Measurements from ENCODE around the gene STK10. TPM values are rescaled to one million over a fixed set of nuclear protein-coding genes. Genes with fewer than 3 reads are reported as not detected.

STK10 gene
- total RNA-seq, 2 donors from 2014 or later, result 14.3 to 17.9 TPM

DNA sequence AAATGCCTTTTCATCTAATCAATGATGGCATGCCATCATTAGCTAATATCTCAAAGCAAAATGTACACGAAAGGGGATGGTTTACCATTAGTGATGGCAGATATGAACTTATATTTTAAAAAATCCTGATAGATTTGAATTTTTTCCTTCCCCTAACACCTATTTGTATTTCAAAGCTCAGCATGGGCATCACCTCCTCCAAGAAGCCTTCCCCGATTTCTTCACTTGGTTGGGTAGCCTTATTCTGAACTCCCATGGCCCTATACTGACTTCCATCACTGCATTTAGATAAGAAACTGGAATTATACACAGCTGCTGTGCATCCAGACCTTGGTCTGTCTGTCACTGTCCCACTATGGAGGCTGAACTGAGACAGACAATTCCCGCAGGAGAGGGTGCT is 132.0 kb downstream of the STK10 start:
- no peak overlapping the region for H3K9ac ChIP-seq (ENCODE audit: extremely low read depth, low read length, poor library complexity, severe bottlenecking)
- WGBS, 2 experiments (ENCODE audit: insufficient coverage in 1 of 2, insufficient read length in 1 of 2), result 90 to 100% methylated on average over 2 to 3 of the region's 3 CpGs
- H3K36me3 ChIP-seq (ENCODE audit: control insufficient read depth, insufficient read depth, low read length), result no peaks in the 10 kb centered on the region
- Mint-ChIP-seq H3K27ac (no peak overlapping the region), H3K9me3 (no peaks in the 10 kb centered on the region), H3K4me1 (no peaks in the 10 kb centered on the region), H3K27me3 (ENCODE audit: insufficient read depth) (no peaks in the 10 kb centered on the region), H3K4me3 (no peak overlapping the region), H3K36me3 (ENCODE audit: low read depth) (peaks cover 6% of the 10 kb centered on the region)
- H3K27me3 ChIP-seq (ENCODE audit: control insufficient read depth, insufficient read depth, low read length, poor library complexity, severe bottlenecking), result no peaks in the 10 kb centered on the region
- no peak for DNase-seq
- no peaks in the 10 kb centered on the region for H3K9me3 ChIP-seq (ENCODE audit: control insufficient read depth, low read length)
- TF ChIP-seq, protein P1, sequence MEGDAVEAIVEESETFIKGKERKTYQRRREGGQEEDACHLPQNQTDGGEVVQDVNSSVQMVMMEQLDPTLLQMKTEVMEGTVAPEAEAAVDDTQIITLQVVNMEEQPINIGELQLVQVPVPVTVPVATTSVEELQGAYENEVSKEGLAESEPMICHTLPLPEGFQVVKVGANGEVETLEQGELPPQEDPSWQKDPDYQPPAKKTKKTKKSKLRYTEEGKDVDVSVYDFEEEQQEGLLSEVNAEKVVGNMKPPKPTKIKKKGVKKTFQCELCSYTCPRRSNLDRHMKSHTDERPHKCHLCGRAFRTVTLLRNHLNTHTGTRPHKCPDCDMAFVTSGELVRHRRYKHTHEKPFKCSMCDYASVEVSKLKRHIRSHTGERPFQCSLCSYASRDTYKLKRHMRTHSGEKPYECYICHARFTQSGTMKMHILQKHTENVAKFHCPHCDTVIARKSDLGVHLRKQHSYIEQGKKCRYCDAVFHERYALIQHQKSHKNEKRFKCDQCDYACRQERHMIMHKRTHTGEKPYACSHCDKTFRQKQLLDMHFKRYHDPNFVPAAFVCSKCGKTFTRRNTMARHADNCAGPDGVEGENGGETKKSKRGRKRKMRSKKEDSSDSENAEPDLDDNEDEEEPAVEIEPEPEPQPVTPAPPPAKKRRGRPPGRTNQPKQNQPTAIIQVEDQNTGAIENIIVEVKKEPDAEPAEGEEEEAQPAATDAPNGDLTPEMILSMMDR (conservative IDR thresholded peaks at IDR 0.05), result no peak
- no peak overlapping the region for H3K27ac ChIP-seq (ENCODE audit: low read depth, low read length)
- peaks cover 6% of the 10 kb centered on the region for H3K4me1 ChIP-seq (ENCODE audit: control insufficient read depth, insufficient read depth, low read length)
- H3K4me3 ChIP-seq (ENCODE audit: low read length), result no peak overlapping the region

DNA sequence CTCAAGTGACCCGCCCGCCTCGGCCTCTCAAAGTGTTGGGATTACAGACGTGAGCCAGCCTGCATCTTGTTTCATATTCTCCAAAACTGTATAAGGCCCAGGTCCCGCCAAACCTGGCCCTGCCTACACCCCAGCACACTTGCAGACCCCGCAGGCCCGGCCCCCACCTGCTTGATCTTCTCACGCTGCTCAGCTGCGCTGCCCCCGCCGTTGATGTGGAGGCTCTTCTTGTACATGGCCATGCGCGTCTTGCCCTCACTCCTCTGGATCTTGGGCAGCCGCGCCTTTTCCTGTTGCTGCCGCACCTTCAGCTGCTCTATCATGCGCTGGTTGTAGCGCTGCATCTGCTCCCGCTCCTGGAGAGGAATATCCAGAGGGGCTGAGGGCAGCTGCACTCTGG is 132.6 kb downstream of the STK10 start:
- H3K27ac Mint-ChIP-seq, result no peak overlapping the region

DNA sequence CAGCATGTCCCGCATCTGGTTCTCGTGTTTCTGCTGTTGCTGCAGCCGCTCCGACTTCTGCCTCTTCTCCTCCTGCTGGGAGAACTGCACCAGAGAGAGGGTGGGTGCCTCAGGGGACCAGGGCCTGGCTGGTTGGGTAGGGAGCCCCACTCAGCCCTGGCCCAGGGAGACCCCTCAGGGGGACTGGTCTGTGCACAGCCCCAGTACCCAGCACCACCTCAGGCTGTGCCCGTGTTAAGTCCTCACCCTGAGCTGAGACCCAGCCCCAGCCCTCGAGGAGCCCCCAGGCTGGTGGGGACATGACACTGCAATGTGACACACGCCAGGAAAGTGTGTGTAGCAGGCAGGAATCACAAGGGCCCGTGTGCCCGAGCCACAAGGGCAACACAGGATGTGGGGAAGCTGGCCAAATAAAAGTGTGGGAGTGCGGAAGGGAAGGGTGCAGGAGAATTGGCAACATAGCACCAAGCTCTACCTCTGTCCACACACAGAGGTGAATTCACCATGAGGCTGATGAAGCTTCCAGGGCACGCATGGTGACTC is 133.3 kb downstream of the STK10 start:
- H3K27me3 ChIP-seq (ENCODE audit: control insufficient read depth, insufficient read depth, low read length, poor library complexity, severe bottlenecking), result no peaks in the 10 kb centered on the region
- Mint-ChIP-seq H3K27ac (no peak overlapping the region), H3K9me3 (no peaks in the 10 kb centered on the region), H3K4me3 (no peak overlapping the region), H3K27me3 (ENCODE audit: insufficient read depth) (no peaks in the 10 kb centered on the region), H3K36me3 (ENCODE audit: low read depth) (peaks cover 8% of the 10 kb centered on the region), H3K4me1 (no peaks in the 10 kb centered on the region)
- no peaks in the 10 kb centered on the region for H3K9me3 ChIP-seq (ENCODE audit: control insufficient read depth, low read length)
- H3K36me3 ChIP-seq (ENCODE audit: control insufficient read depth, insufficient read depth, low read length), result no peaks in the 10 kb centered on the region
- no peak overlapping the region for H3K27ac ChIP-seq (ENCODE audit: low read depth, low read length)
- no peak overlapping the region for H3K4me3 ChIP-seq (ENCODE audit: low read length)
- WGBS, 2 experiments (ENCODE audit: insufficient coverage in 1 of 2, insufficient read length in 1 of 2), result 91 to 95% methylated on average over 9 to 11 of the region's 11 CpGs
- TF ChIP-seq, protein P1 (conservative IDR thresholded peaks at IDR 0.05), result no peak
- H3K9ac ChIP-seq (ENCODE audit: extremely low read depth, low read length, poor library complexity, severe bottlenecking), result no peak overlapping the region
- no peak for DNase-seq
- H3K4me1 ChIP-seq (ENCODE audit: control insufficient read depth, insufficient read depth, low read length), result peaks cover 6% of the 10 kb centered on the region

More for the DNA sequence above, 132.6 kb downstream of the STK10 start:
- H3K4me1 ChIP-seq (ENCODE audit: control insufficient read depth, insufficient read depth, low read length), result peaks cover 6% of the 10 kb centered on the region
- no peaks in the 10 kb centered on the region for H3K36me3 ChIP-seq (ENCODE audit: control insufficient read depth, insufficient read depth, low read length)
- no peak overlapping the region for H3K9ac ChIP-seq (ENCODE audit: extremely low read depth, low read length, poor library complexity, severe bottlenecking)
- no peaks in the 10 kb centered on the region for H3K27me3 Mint-ChIP-seq (ENCODE audit: insufficient read depth)
- H3K9me3 ChIP-seq (ENCODE audit: control insufficient read depth, low read length), result no peaks in the 10 kb centered on the region
- no peak for DNase-seq
- H3K27me3 ChIP-seq (ENCODE audit: control insufficient read depth, insufficient read depth, low read length, poor library complexity, severe bottlenecking), result no peaks in the 10 kb centered on the region
- H3K9me3 Mint-ChIP-seq, result no peaks in the 10 kb centered on the region
- H3K4me1 Mint-ChIP-seq, result no peaks in the 10 kb centered on the region
- TF ChIP-seq, protein P1 (conservative IDR thresholded peaks at IDR 0.05), result no peak
- H3K4me3 Mint-ChIP-seq, result no peak overlapping the region
- 97% methylated on average over 14 to 19 of the region's 19 CpGs for WGBS, 2 experiments (ENCODE audit: insufficient coverage in 1 of 2, insufficient read length in 1 of 2)
- H3K4me3 ChIP-seq (ENCODE audit: low read length), result no peak overlapping the region
- H3K36me3 Mint-ChIP-seq (ENCODE audit: low read depth), result peaks cover 4% of the 10 kb centered on the region
- H3K27ac ChIP-seq (ENCODE audit: low read depth, low read length), result no peak overlapping the region
